Endothelial cell of umbilical vein (primary cell): ENCODE results near the gene DRAP1. TPM values are rescaled to one million over a fixed set of nuclear protein-coding genes. Genes with fewer than 3 reads are reported as not detected.
A peak's percentile ranks its signal among the peaks of the same experiment; 100 is the strongest.

ENCODE experiments used
- BruUV-seq: library from RNA; stranded (reverse); fragments of 400-500 nt; replicated peaks from 2 replicates; lab custom pipeline; 2021; lab: Mats Ljungman, UMichigan
- CTCF ChIA-PET: fragments of 300-600, 350-600 bp; sonication (Branson Sonifier 250); formaldehyde crosslinking; loops from one replicate; lab custom pipeline; 2021; ENCODE audit warnings: antibody characterized with exemption, inconsistent platforms; lab: Charles Lee
- POLR2A ChIA-PET: fragments of 300-600, 350-600 bp; sonication (Branson Sonifier 250); formaldehyde crosslinking; loops from one replicate; lab custom pipeline; 2021; ENCODE audit warnings: antibody characterized with exemption, inconsistent platforms; lab: Charles Lee
- DNase-seq: peaks from one replicate; pipeline ENCODE4 v3.0.0-alpha.2; 2011; ENCODE audit warnings: low read depth, low spot score
- FAIRE-seq: peaks from 2 replicates; lab custom pipeline; 2011; peaks lifted over from hg19 to GRCh38; lab: Jason Lieb, UNC
- H2AFZ ChIP-seq: 2 replicates; pipeline ENCODE4 v1.6.0; 2012; ENCODE audit warnings: low read depth, low read length, control low read depth, inconsistent platforms
- H3K27ac ChIP-seq: 2 replicates; pipeline ENCODE4 v1.5.1; 2011; ENCODE audit warnings: low read depth, mild to moderate bottlenecking, control low read depth, low read length, moderate library complexity; ENCODE audit not compliant: insufficient read depth
- H3K27me3 ChIP-seq, 2 experiments: 2 replicates each; pipeline versions ENCODE4 v1.6.0 to v1.6.1; 2011; ENCODE audit warnings: low read length in 2 of 2, mixed read lengths in 1 of 2; ENCODE audit not compliant: control insufficient read depth in 2 of 2, insufficient read depth in 2 of 2
- H3K36me3 ChIP-seq, 2 experiments: 2 replicates in 1 of 2; 3 replicates in 1 of 2; pipeline ENCODE4 v1.5.1; 2011; ENCODE audit warnings: low read length in 2 of 2, mild to moderate bottlenecking in 1 of 2, moderate library complexity in 1 of 2; ENCODE audit not compliant: control insufficient read depth in 2 of 2, insufficient read depth in 2 of 2; ENCODE audit errors: extremely low read depth in 1 of 2
- H3K4me1 ChIP-seq: 3 replicates; pipeline ENCODE4 v1.5.1; 2011; ENCODE audit warnings: mild to moderate bottlenecking, low read length; ENCODE audit not compliant: control insufficient read depth, insufficient read depth; ENCODE audit errors: extremely low read depth
- H3K4me2 ChIP-seq: 2 replicates; pipeline ENCODE4 v1.6.1; 2011; ENCODE audit warnings: low read length, control low read depth, mixed read lengths; ENCODE audit not compliant: insufficient read depth
- H3K4me3 ChIP-seq, 3 experiments: fragments of 200-600 bp in 1 of 3; sonication (generic), shearing (Covaris generic) in 1 of 3; replicated peaks in 1 of 3; 2 replicates each; pipeline ENCODE4 v1.5.1; 2011 to 2016; ENCODE audit warnings: control low read depth in 3 of 3, low read length in 3 of 3, mild to moderate bottlenecking in 2 of 3, inconsistent platforms in 1 of 3, low read depth in 1 of 3, moderate library complexity in 1 of 3; ENCODE audit not compliant: insufficient read depth in 1 of 3
- H3K79me2 ChIP-seq: 2 replicates; pipeline ENCODE4 v1.6.0; 2012; ENCODE audit warnings: low read length, inconsistent platforms; ENCODE audit not compliant: control insufficient read depth, insufficient read depth
- H3K9ac ChIP-seq: replicated peaks from 2 replicates; pipeline ENCODE3; 2011; ENCODE audit warnings: low read length, control low read depth; ENCODE audit not compliant: insufficient read depth; ENCODE audit errors: extremely low read depth
- H3K9me1 ChIP-seq: replicated peaks from 3 replicates; pipeline ENCODE4 v1.6.0; 2011; ENCODE audit warnings: mild to moderate bottlenecking, low read length; ENCODE audit not compliant: control insufficient read depth, insufficient read depth; ENCODE audit errors: extremely low read depth
- H3K9me3 ChIP-seq: replicated peaks from 2 replicates; pipeline ENCODE4 v1.5.1; 2012; ENCODE audit warnings: low read length, inconsistent platforms; ENCODE audit not compliant: control insufficient read depth, insufficient read depth
- H4K20me1 ChIP-seq: replicated peaks from 2 replicates; pipeline ENCODE3; 2011; ENCODE audit warnings: mild to moderate bottlenecking, low read length; ENCODE audit not compliant: control insufficient read depth, insufficient read depth; ENCODE audit errors: extremely low read depth
- CTCF ChIP-seq, 2 donors: IDR thresholded peaks; 1 replicate in 1 of 2; 2 replicates in 1 of 2; pipeline ENCODE4 v1.5.1; 2011; ENCODE audit warnings: low read length in 2 of 2, mild to moderate bottlenecking in 2 of 2, moderate library complexity in 2 of 2, control low read depth in 1 of 2, inconsistent platforms in 1 of 2, low read depth in 1 of 2; ENCODE audit not compliant: insufficient read depth in 1 of 2; ENCODE audit errors: extremely low read depth in 1 of 2
- GATA2 ChIP-seq: IDR thresholded peaks from 2 replicates; pipeline ENCODE4 v1.7.0; 2011; ENCODE audit warnings: low read depth, mild to moderate bottlenecking, moderate library complexity, mixed read lengths, low read length; ENCODE audit not compliant: insufficient read length, insufficient read depth
- POLR2A ChIP-seq: IDR thresholded peaks from 2 replicates; pipeline ENCODE4 v1.6.1; 2012; ENCODE audit warnings: low read depth, mild to moderate bottlenecking, control low read depth, low read length
- POLR2AphosphoS5 ChIP-seq: IDR thresholded peaks from 2 replicates; pipeline ENCODE4 v1.6.1; 2012; ENCODE audit warnings: low read depth, mild to moderate bottlenecking, control low read depth, low read length, moderate library complexity; ENCODE audit not compliant: insufficient read depth
- dilution Hi-C: fragments of 300-500 bp; cut with MboI; formaldehyde crosslinking; loops from one replicate; pipeline ENCODE4 v1.15.0; 2019; ENCODE audit warnings: low sequenced_read_pairs; ENCODE audit not compliant: extremely low pct_ligation_motif_present
- intact Hi-C: fragments of 100-400 bp; cut with micrococcal nuclease; formaldehyde crosslinking; loops from one replicate; pipeline ENCODE4 v1.10.0; 2022
- polyA plus RNA-seq, 4 experiments: library from polyadenylated mRNA; depleted of rRNA in 3 of 4; stranded (reverse) in 3 of 4; unstranded in 1 of 4; fragments of >200 nt; gene quantifications; 2 replicates each; pipeline versions ENCODE4 v1.2.1 to v1.2.3, GENCODE V29; 2011 to 2012; ENCODE audit warnings: missing spikeins in 1 of 4
- total RNA-seq: library from RNA; stranded (reverse); gene quantifications from 2 replicates; pipeline ENCODE4 v1.2.3, GENCODE V29; 2021

DRAP1 gene
- total and polyA plus RNA-seq, 2 donors (not counting 3 experiments of a cell fraction or from before 2014, with no cell fraction given), result 74.9 to 114 TPM

GRCh38 chr11:65888163-65888814 is 30.9 kb upstream of the DRAP1 start, which contains the start of gene FIBP:
FIBP (minus strand) TSS chr11:65888471; CDS start chr11:65888418, 53 bp downstream.
- BruUV-seq, result no TSS peak
- peak; percentile 98 for FAIRE-seq
- TF ChIP-seq GATA2, result no peak
- peak; percentile 80 to 91 for TF ChIP-seq CTCF (IDR thresholded peaks at IDR 0.05; ENCODE audit: extremely low read depth in 1 of 2, insufficient read depth in 1 of 2, low read depth in 1 of 2, low read length in 2 of 2)
- peak; percentile 99 for TF ChIP-seq POLR2AphosphoS5
- peak; percentile 99 for TF ChIP-seq POLR2A
- Histone ChIP-seq H3K9me3 (no peaks in the 10 kb centered on the region), H2AFZ (peak within 1 kb of the TSS; percentile 40), H3K4me3 (peak within 1 kb of the TSS; percentile 34 to 66 (median 64)), H3K9ac (peak within 1 kb of the TSS; percentile 71), H3K27ac (peak within 1 kb of the TSS; percentile 99), H4K20me1 (no peaks in the 10 kb centered on the region), H3K9me1 (no peaks in the 10 kb centered on the region), H3K4me1 (peaks cover 43% of the 10 kb centered on the region), H3K79me2 (peaks cover 37% of the 10 kb centered on the region), H3K27me3 (no peaks in the 10 kb centered on the region), H3K4me2 (peak within 1 kb of the TSS; percentile 62), H3K36me3 (peaks cover 4 to 19% of the 10 kb centered on the region in 2 experiments)
- ChIA-PET CTCF (interaction anchor here (0.6 to 6.7 kb wide), 45 partner anchors 9 to 1116 kb away, joined by 3 to 75 read pairs (median 5); partner anchors contain the start of genes AP5B1, BANF1, C11orf68 and CFL1), POLR2A (interaction anchor here (0.6 to 6.7 kb wide), 8 partner anchors 10 to 193 kb away, joined by 3 to 67 read pairs (median 4); partner anchors contain the start of genes CFL1, FOSL1 and MUS81)
- dilution Hi-C loops (no loop called here), intact Hi-C loops (loop anchor here (1.0 to 5.0 kb wide), 7 partner anchors 15 to 177 kb away; partner anchors contain the start of genes C11orf68, DRAP1, EFEMP2 and MUS81)
- peak; percentile 97 for DNase-seq
